Dedifferentiated amniotic fluid mesenchymal stem cell (primary cell): ENCODE data around the gene MEGF11.

Source experiments
- DNase-seq: peaks from one replicate; pipeline ENCODE4 v3.0.0-alpha.2; 2016; ENCODE audit errors: extremely low spot score

MEGF11 gene

DNA sequence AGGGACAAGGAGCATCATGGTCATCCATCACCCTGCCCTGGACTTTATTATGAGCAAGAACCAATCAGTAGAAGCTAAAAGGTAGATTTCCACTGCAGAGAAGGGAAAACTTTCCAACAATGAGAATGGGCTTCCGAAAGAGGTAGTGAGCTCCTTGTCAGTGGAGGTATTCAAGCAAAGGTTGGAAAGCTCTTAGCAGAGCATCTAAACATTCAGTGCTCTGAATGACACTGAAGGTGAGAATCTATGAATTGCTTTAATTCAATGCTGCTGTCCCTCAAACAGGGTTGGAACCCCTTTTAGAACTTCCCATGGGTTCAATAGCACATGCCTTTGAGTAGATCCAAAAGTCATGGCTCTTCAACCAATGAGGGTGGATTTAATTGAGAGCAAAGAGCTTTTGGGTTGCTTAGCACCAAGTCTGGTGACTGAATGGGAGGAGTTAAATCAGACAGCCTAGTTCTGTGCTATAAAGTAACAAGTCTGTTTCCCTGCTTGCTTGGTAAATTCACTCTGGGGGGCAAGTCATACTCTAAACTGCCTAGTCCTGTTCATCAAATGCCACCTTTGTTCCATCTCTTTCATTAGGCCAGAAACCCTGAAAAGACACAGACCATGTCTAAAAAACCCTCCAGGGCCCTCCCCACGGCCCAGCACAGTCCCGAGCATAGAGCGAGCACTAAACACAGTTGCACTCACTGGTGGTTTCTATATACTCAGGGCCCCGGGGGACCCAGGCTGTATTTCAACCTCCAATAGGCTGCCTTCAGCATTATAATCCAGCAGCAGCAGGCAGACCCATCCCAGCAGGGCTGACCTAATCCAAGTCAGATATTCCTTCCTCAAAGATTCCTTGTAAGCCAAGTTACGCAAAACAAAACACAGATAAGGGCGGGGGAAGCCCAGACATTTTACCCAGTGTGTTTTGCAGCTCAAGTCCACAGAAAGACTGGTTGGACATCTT is 161.2 kb downstream of the MEGF11 start:
- no peak for DNase-seq

GRCh38 chr15:66089509-66089908 is 164.0 kb downstream of the MEGF11 start:
- no peak for DNase-seq

DNA sequence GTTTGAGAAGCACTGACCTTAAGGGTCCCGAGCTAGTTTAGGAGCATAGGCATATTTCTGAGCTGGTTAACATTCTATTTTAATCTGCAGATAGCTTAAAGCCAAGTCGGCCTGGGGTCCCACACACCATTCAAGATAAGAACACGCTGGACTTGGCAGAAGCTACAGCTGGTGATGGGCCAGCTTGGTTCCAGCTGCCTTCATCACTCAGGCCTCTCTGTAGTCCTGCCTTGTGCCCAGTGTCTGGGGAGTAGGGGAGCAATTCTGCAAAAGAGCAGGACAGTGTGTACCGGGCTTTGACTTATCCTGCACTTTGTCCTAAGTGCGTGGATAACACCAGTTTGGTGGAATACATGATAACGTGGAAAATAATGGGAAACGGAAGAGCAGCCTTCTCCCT is 164.5 kb downstream of the MEGF11 start:
- DNase-seq = no peak

GRCh38 chr15:66085128-66085527 is 168.4 kb downstream of the MEGF11 start:
- no peak for DNase-seq

GRCh38 chr15:66084704-66085103 is 168.8 kb downstream of the MEGF11 start:
- DNase-seq = no peak

GRCh38 chr15:66080717-66081398 is 172.7 kb downstream of the MEGF11 start:
- peak; percentile 76 for DNase-seq

GRCh38 chr15:66078929-66079275 is 174.6 kb downstream of the MEGF11 start:
- DNase-seq = no peak

- DNase-seq = no peak
These were observed 175.2 kb downstream of the MEGF11 start for GRCh38 chr15:66078196-66078928.

- DNase-seq = no peak
These were observed 176.3 kb downstream of the MEGF11 start for GRCh38 chr15:66077320-66077663.

DNA sequence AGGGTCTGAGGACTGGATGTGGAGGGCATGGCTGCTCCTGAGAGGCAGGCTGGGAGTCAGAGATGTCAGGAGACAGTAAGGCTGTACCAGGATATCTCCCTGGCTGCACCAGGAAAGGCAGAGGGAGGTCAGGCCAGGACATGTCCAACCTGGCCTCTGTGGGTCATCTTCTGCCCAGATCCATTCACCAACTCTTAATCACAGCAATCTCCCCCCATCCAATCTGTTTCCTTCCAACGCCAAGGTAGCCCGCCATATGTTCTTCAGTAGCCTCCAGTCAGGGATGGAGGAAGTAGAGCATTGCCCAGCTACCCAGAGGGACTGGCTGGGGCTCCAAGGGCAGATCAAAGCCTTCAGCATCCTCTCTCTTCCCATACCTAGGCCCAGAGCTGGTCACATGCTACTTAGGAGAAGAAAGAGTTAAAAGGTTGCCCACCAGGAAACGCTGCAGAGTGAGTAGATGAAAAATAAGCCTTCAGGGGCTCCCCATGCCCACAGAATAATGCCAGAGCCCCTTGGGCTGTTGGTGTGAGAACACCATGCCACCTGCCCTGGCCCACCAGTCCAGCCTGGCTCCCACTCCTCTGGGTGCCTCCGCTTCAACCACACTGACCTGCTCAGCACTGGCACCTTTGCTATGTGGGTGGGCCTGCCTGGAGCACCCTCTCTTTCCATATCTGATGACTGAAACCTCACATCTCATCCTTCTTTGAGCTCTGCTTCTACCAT is 176.8 kb downstream of the MEGF11 start:
- no peak for DNase-seq

DNA sequence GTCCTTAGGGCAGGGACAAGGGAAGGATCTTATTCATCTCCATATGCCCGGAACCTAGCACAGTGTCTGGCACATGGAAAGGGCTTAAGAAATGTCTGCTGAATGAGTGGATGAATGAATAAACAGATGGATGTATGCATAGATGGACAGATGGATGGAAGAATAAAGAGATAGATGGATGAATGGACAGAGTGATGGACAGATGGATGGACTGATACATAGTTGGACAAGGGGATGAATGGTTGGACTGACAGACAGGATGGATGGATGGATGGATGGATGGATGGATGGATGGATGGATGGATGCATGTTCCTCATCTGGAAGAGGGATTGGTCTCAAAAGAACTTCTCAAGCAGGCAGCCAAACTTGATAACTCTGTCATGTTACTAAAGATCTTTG is 177.6 kb downstream of the MEGF11 start:
- no peak for DNase-seq

- no peak for DNase-seq
These were observed 180.8 kb downstream of the MEGF11 start for GRCh38 chr15:66072616-66073361.

DNA sequence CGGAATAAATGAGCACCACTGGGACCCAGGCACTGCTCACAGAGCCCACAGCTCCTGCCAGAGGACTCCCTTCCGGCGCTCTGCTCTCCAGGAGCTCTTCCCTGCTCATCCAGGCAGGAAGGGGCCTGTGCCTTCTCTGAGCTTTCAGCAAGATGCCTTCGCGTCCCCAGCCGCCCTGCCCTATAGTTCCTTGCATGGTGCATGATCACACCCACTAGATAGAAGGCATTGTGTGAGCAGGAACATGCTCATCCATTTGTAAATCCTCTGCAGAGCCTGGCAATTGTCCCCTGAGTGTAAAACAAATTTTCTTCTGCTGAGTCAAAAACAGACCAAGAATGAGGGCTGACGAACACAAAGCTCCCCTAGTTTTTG is 181.6 kb downstream of the MEGF11 start:
- no peak for DNase-seq

DNA sequence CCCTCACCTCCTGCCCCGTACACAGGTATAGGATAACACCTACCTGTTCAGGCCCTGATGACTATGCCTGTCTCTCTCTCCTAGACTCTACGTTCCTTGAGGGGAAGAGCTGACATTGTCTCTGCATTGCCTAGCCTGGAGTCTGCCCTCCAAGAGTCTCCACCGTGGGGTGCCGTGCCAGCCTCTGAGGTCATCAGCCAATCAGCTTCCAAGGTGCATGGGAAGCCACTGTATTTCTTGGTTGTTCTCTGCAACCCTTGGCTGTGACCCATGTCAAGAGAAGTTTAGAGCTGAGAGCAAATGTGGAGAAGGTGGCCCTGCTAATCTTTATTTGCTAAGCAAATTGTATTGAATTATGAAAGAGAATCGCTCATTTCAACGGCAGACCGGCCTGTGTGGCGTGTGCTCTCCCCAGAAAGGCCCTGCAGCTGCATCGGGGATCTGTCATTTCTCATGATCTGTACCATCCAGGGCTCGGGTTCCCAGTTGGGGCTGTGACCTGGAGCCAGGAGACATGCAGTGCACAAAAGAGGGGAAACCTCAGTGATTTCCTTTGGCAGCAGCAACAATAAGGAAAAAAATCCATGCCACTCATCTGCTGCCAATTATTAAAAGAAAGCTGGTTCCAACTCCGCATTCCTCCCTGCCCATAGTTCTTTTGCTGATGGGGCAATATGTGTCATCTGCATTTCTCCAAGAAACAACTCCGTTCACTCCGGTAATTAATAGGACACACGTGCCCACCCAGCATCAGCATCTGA is 182.2 kb downstream of the MEGF11 start:
- DNase-seq = no peak

DNA sequence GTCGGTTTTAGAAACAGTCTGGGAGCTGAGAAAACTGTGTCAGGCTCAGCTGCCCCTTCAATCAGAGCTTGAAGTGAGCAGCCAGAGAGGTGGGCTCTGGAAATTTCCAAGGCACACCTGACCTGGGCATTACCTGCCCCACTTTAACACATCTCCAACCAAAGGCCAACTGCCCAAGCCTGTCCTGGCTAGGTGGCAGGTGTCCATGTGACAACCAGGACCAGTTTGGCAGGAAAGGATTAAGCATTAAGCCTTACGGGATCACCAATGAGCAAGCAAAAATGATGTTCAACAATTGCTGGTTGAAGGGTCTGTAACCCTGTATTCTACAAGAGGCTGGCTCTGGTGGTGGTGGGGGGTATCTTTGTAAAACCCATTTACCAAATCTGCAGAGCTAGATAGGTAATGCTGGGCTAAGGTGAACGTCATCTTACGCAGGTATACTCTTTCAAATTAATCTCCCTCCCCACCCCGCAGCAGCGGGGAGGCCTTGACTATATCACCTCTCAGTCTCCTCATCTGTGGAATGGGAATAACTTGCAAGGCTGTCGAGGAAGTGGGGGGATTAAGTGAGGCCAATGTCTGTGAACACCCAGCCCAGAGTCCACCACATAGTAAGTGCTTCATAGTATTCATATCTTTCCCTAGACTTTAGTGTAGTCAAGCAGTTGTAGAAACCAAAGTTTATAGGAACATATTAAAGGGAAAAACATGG is 183.2 kb downstream of the MEGF11 start:
- DNase-seq = no peak

DNA sequence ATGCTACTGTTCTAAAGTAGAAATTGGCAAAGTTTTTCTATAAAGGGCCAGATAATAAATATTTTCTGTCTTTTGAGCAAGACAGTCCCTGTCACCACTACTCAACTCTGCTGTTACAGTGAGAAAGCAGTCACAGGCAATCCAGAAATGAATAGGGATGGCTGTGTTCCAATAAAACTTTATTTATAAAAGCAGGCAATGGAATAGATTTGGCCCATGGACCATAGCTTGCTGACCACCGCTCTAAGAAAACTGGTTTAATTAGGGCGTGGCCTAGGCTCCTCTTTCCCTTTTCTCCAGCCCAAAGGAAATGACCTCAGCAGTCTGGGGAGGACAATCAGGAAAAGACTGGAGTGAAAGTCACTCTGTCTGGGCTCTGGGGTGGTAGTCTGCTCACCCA is 183.8 kb downstream of the MEGF11 start:
- no peak for DNase-seq

DNA sequence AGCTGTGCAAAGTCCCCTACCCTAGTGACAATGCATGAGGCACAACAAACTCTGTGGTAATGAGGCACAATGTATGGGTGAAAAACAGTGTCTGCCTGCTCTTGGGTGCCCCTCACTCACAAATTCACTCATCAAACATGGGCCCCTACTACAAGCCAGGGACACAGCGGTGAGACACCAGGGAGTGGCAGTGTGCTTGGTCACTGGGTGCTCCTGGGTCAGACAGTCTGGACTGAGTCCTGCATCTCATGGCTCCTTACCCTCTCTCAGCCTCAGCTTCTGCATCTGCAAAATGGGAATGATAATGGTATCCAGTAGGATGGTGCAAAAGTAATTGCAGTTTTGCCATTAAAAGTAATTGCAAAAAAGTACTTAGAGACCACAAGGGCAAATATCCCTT is 184.7 kb downstream of the MEGF11 start:
- DNase-seq = no peak

GRCh38 chr15:66067687-66068086 is 185.9 kb downstream of the MEGF11 start:
- no peak for DNase-seq

- DNase-seq = no peak
These were observed 187.1 kb downstream of the MEGF11 start for GRCh38 chr15:66066481-66066880.

- no peak for DNase-seq
These were observed 187.5 kb downstream of the MEGF11 start for GRCh38 chr15:66066005-66066404.
